A172 (cell line): ENCODE measurements around the gene PSEN1. TPM values are rescaled to one million over a fixed set of nuclear protein-coding genes. Genes with fewer than 3 reads are reported as not detected.
A peak's percentile ranks its signal among the peaks of the same experiment; 100 is the strongest.

ENCODE experiments used
- DNase-seq: peaks from one replicate; pipeline ENCODE4 v3.0.0-alpha.2; 2015; ENCODE audit warnings: low spot score
- total RNA-seq: library from RNA; depleted of rRNA; stranded (reverse); fragments of >200 nt; shearing (Covaris generic); gene quantifications from 2 replicates; pipeline ENCODE4 v1.2.3, GENCODE V29; 2014

Gene PSEN1
- total RNA-seq, 1 experiment from 2014 or later: 55.4 TPM

DNA sequence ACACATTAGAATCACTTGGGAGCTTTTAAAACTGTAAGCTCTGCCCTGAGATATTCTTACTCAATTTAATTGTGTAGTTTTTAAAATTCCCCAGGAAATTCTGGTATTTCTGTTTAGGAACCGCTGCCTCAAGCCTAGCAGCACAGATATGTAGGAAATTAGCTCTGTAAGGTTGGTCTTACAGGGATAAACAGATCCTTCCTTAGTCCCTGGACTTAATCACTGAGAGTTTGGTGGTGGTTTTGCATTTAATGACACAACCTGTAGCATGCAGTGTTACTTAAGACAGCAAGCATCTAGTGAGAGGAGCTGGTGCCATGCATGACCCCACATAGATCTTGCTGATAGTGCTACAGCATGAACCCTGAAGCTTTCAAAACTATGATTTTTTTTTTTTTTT lies 81.1 kb downstream of the PSEN1 start:
- DNase-seq: no peak

DNA sequence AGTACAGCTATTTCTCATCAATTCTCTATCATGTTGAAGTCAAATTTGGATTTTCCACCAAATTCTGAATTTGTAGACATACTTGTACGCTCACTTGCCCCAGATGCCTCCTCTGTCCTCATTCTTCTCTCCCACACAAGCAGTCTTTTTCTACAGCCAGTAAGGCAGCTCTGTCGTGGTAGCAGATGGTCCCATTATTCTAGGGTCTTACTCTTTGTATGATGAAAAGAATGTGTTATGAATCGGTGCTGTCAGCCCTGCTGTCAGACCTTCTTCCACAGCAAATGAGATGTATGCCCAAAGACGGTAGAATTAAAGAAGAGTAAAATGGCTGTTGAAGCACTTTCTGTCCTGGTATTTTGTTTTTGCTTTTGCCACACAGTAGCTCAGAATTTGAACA lies 83.8 kb downstream of the PSEN1 start:
- no peak for DNase-seq

DNA sequence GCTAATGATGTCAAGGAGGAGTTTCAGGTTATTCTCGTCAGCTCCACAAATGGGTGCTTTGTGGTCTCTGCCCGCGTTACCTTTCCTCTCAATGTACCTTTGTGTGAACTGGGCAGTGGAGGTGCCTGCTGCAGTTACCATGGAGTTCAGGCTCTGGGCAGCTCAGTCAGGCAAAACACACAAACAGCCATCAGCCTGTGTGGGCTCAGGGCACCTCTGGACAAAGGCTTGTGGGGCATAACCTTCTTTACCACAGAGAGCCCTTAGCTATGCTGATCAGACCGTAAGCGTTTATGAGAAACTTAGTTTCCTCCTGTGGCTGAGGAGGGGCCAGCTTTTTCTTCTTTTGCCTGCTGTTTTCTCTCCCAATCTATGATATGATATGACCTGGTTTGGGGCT lies 84.3 kb downstream of the PSEN1 start:
- DNase-seq: no peak

GRCh38 chr14:73221945-73222344 lies 85.6 kb downstream of the PSEN1 start:
- no peak for DNase-seq

DNA sequence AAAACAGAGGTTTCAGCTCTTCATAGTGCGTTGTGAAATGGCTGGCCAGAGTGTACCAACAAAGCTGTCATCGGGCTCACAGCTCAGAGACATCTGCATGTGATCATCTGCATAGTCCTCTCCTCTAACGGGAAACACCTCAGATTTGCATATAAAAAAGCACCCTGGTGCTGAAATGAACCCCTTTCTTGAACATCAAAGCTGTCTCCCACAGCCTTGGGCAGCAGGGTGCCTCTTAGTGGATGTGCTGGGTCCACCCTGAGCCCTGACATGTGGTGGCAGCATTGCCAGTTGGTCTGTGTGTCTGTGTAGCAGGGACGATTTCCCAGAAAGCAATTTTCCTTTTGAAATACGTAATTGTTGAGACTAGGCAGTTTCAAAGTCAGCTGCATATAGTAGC lies 86.7 kb downstream of the PSEN1 start:
- no peak for DNase-seq

GRCh38 chr14:73225496-73225895 lies 89.2 kb downstream of the PSEN1 start:
- no peak for DNase-seq

- peak; percentile 92 for DNase-seq
Measured at GRCh38 chr14:73227812-73228781, 91.8 kb downstream of the PSEN1 start.

- DNase-seq: no peak
Measured at GRCh38 chr14:73230051-73230450, 93.7 kb downstream of the PSEN1 start.

- no peak for DNase-seq
Measured at GRCh38 chr14:73231981-73232851, 95.9 kb downstream of the PSEN1 start.

GRCh38 chr14:73232984-73233383 lies 96.7 kb downstream of the PSEN1 start:
- no peak for DNase-seq

DNA sequence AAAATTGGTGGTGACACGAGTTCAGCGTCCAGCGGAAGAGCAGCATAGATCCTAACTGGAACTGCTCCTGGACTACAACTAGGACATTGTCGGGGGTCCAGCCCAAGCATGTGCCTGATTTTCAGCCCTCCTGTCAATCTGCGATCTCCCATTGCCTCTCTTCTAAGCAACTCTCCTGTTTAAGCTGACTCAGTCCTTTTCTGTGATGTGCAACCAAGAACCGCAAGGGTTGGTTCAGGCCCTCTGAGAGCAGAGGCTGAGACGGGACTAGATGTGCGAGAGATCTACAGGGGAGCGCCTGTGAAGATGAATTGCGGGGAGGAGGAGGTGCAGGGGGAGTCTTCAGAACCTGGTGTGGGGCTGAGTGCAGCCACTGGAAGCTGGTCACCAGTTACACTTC lies 97.3 kb downstream of the PSEN1 start:
- no peak for DNase-seq

DNA sequence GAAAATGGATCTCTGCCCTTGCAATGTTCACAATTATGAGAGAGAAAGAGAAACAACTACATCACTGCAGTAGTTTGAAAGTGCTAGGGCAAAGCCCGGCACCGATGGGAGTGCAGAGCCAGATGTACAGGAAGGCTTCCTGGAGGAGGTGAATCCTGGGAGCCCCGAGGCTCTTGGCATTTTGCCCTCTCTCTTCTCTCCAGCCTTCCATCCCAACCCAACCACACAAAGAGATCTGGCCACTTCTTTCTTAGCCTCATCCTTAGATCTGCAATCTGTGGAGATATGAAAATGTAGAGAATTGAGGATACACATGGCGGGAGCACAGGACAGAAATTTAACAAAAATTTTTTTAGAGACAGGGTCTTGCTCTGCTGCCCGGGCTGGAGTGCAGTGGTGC lies 97.7 kb downstream of the PSEN1 start:
- DNase-seq: no peak

DNA sequence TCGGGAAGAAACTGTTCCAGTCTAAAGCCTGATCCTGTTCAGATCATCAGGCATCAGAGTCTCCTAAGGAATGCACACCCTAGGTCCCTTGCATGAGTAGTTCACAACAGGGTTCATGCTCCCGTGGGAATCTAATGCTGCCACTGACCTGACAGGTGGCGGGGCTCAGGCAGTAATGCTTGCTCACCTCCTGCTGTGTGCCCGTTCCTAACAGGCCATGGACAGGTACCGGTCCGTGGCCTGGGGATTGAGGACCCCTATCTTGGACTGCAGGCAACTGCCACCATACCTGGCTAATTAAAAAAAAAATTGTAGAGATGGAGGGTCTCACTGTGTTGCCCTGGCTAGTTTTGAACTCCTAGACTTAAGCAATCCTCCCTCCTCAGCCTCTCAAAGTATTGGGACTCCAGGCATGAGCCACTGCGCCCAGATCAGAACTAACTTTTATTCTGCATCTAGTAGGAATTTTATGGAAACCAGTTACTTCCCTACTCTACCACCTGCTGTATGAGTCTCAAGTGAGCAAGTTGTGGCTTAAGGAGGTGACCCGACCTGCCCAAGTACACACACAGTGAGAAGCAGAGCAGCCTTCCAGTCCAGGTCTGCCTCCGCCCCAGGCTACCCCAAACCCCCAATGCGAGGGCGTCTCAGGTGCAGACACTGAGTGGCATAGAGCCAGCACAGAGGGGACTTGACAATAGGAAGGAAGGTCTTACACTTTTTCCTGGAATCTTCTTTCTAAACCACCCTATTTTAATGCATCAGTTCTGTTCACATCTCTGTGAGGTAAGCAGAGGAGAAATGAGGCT lies 98.5 kb downstream of the PSEN1 start:
- DNase-seq: no peak

DNA sequence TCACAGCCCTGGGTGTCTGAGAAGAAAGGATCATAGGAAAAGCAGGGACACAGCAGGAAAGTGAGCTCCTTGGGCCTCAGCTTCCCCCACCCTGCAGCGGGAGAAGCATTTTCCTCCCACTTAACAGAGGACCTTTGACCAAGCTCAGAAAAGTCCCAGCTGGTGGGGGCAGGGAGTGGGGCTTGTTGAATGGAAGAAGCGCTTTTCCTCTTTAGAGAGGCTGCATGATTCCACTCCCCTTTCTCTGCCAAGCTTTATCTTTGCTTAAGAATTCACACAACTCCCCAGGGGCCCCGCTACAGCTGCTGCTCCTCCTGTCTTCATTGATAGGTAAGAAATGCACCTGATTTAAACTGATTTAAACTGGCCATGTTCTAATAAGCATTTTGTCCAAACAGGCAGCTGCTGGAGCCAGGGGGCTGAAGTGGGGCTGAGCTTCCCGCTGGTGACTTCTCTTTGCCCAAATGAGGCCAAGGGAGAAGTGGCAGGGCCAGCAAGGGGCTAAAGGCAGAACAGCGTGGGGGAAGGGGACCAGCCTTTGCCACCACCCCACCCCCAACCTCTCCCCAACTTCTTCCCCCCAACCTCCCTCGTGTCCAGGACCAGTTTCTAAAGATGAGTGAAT lies 99.3 kb downstream of the PSEN1 start:
- DNase-seq: no peak

GRCh38 chr14:73236157-73236556 lies 99.8 kb downstream of the PSEN1 start:
- DNase-seq: no peak

DNA sequence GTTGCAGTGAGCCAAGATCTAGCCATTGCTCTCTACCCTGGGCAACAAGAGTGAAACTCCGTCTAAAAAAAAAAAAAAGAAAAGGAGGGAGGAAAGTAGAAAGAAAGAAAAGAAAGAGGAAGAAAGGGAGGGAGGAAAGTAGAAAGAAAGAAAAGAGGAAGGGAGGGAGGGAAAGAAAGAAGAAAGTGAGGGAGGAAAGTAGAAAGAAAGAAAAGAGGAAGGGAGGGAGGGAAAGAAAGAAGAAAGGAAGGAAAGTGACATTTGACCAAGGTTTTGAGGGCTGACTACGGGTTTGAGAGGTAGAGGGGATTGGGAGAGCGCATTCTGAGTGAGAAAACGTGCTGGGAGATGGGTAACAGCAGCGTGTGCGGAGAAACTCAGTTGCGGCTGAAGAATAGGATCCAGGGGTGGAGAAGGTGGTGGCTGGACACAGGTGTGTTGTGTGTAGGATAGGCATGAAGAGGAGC lies 100.5 kb downstream of the PSEN1 start:
- DNase-seq: no peak

DNA sequence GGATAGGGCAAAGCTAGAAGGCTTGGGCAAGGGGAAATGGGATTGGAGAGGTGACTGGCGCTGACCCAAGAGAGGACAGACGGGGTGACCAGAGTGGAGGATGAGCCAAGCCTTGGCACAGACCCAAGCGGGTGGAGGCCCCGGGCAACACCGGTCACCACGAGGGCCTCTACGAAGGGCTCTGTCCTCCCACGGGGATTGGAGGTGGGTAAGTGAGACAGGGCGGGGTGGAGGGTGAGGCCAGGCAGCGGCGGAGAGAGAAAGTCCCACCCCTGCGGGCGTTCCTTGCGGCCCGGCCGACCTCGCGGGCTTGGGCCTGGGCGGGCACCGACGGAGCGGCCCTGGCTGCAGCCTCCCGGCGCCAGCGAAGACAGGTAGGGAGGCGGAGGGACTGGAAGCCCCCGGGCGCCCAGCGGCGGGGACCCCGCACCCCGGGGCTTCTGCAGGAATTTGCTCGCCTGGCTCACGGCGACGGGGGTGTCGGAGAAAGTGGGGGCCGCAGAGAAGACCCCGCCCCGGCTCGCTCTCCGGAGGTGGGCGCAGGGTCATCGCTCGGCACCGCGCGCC lies 101.0 kb downstream of the PSEN1 start, which contains the start of gene PAPLN:
TSS of gene PAPLN (plus strand) at position 288 of the 567 bp plus-strand sequence. CDS start 2,273 bp downstream, outside the sequence.
- peak; percentile 27 for DNase-seq

- DNase-seq: no peak
Measured at GRCh38 chr14:73237786-73238423, 101.6 kb downstream of the PSEN1 start.

DNA sequence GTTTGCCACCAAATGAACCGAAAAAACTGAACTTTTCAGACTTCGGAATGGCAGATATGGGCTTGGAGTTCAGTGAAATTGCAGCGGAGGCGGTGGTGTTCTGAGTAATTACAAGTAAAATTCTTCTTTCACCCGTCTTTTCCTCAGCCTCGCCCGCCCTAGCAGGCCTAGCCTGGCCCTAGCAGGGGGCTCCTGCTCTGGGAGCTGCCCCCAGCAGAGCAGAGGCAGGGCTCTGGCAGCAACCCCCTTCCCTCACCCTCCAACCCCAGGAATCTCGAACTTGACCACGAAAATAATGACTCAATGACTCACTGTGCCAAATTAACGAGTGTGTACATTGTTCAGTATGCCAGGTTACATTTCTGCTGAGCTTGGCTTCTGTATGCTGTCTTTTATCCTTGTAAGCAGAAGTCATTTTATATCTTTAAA lies 102.1 kb downstream of the PSEN1 start:
- peak; percentile 81 for DNase-seq

- DNase-seq: no peak
Measured at GRCh38 chr14:73238941-73239340, 102.6 kb downstream of the PSEN1 start.
